Left lung (tissue), 10 donors: ENCODE data around the gene GRIK1. TPM values are rescaled to one million over a fixed set of nuclear protein-coding genes. Genes with fewer than 3 reads are reported as not detected.

ENCODE experiments used
- ATAC-seq: fragments of 200-7000 bp; cut with Tn5 transposase; one replicate; pipeline ENCODE4 v1.9.1; 2020; ENCODE audit warnings: moderate library complexity
- DNase-seq, 4 donors: peaks; one replicate each; pipeline ENCODE4 v3.0.0-alpha.2; 2013 to 2020
- H3K27ac ChIP-seq, 2 donors: fragments of 200-600 bp; sonication (generic) in 1 of 2; one replicate each; pipeline versions ENCODE4 v1.5.0 to v1.8.0; 2020 to 2021
- H3K27me3 ChIP-seq, 2 donors: fragments of 200-600 bp; sonication (generic) in 1 of 2; one replicate each; pipeline versions ENCODE4 v1.5.0 to v1.8.0; 2020 to 2021
- H3K36me3 ChIP-seq, 2 donors: fragments of 200-600 bp; sonication (generic) in 1 of 2; one replicate each; pipeline versions ENCODE4 v1.5.0 to v1.8.0; 2020 to 2021
- H3K4me1 ChIP-seq, 2 donors: fragments of 200-600 bp; one replicate each; pipeline ENCODE4 v1.8.0; 2021
- H3K4me3 ChIP-seq, 2 donors: fragments of 200-600 bp; sonication (generic) in 1 of 2; one replicate each; pipeline versions ENCODE4 v1.5.0 to v1.8.0; 2020 to 2021; ENCODE audit warnings: mild to moderate bottlenecking in 1 of 2
- H3K9me3 ChIP-seq, 2 donors: fragments of 200-600 bp; sonication (generic) in 1 of 2; one replicate each; pipeline versions ENCODE4 v1.5.0 to v1.8.0; 2020 to 2021
- CTCF ChIP-seq, 2 donors: fragments of 200-600 bp; sonication (generic) in 1 of 2; IDR thresholded peaks; one replicate each; pipeline versions ENCODE4 v1.5.0 to v1.8.0; 2021; ENCODE audit warnings: antibody characterized with exemption in 2 of 2
- intact Hi-C, 2 donors: fragments of 100-400 bp; cut with DNase I; formaldehyde crosslinking; loops; one replicate each; pipeline versions ENCODE4 v1.11.2 to v1.14.2; 2022
- polyA plus RNA-seq, 6 donors: library from polyadenylated mRNA; unstranded; fragments of 120-200 nt; gene quantifications; one replicate each; pipeline ENCODE4 v1.2.1, GENCODE V29; 2013; ENCODE audit not compliant: insufficient read length in 6 of 6
- total RNA-seq, 2 donors: library from RNA; stranded (reverse); fragmentation: NEBNext Ultra II Directional; extraction: Animal tissue kit (Norgen Biotek cat#: 25700); gene quantifications; one replicate each; pipeline ENCODE4 v1.2.1, GENCODE V29; 2021
- donor health status: DM: no; HTN: yes; CAD: no.
- donor health status: DM: no; HTN: no; CAD: no.

The GRIK1 gene
- total and polyA plus RNA-seq, 8 donors: 0.38 to 1.5 (median 0.62) TPM; not detected in 2

DNA sequence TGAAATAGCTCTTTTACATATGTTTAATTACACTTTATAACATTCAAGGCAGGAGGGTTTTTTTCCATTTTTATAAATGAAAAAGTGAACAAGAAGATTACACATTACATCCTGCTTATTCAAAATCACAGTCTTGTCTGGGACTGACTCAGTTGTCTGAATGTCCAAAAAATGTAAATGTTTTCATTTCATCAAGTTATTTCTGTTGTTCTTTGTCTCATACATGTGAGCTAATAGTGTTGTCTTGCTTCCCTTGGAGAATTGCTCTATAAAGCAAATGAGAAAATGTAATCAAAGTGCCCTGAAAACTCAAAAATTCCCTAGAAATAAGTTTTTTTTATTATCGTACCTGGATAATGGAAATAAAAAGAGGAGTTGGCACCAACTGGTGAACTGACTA is 242.9 kb downstream of the GRIK1 start:
- ATAC-seq (no peak), DNase-seq (no peak)
- intact Hi-C loops: no loop called here
- no peaks in the 10 kb centered on the region for H3K27me3 ChIP-seq
- no peaks in the 10 kb centered on the region for H3K36me3 ChIP-seq
- no peak overlapping the region for H3K27ac ChIP-seq
- TF ChIP-seq CTCF (IDR thresholded peaks at IDR 0.05): no peak
- H3K9me3 ChIP-seq: no peaks in the 10 kb centered on the region
- no peaks in the 10 kb centered on the region for H3K4me1 ChIP-seq
- H3K4me3 ChIP-seq: no peak overlapping the region

- no peak overlapping the region for H3K27ac ChIP-seq
- no peaks in the 10 kb centered on the region for H3K4me1 ChIP-seq
- H3K4me3 ChIP-seq: no peak overlapping the region
- no peaks in the 10 kb centered on the region for H3K9me3 ChIP-seq
- H3K36me3 ChIP-seq: no peaks in the 10 kb centered on the region
- intact Hi-C loops: no loop called here
- no peak for TF ChIP-seq CTCF (IDR thresholded peaks at IDR 0.05)
- no peak for DNase-seq
- H3K27me3 ChIP-seq: no peaks in the 10 kb centered on the region
- ATAC-seq: no peak
Observed at GRCh38 chr21:29691616-29692491, 247.9 kb downstream of the GRIK1 start.

DNA sequence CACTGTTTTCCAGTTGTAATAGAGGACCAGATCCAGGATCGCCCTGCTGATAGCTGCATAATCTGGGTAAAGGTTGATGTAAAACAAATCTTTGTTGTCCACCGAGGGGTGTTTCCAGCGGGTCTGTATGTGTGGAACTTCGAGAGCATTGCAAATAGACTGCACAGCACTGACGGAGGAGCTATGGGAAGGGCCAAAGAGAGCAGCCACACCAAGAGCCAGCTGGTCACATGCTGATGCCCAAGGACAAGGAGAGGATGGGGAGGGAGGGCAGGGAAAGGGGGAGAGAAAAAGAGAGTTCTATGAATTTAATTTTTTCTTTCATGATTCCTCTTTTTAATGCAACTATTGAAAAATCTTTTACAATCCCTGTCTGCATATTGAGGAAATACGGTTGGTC is 250.0 kb downstream of the GRIK1 start:
- no peak for ATAC-seq
- no peak for TF ChIP-seq CTCF (IDR thresholded peaks at IDR 0.05)

DNA sequence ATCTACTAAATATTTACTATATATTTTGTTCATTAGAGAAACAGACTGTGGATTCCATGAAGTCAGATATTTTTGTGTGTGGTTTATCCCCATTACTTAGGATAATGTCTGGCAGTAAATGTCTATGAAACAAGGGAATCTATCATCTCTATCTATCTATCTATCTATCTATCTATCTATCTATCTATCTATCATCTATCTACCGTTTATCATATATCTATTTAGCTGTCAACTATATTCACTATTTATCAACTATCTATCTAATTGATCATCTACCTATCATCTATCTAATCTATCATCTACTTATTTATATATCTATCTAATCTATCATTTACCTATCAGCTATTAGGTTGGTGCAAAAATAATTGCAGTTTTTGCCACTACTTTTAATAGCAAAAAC is 255.7 kb downstream of the GRIK1 start:
- TF ChIP-seq CTCF (IDR thresholded peaks at IDR 0.05): no peak
- H3K27me3 ChIP-seq: no peaks in the 10 kb centered on the region

More for the DNA sequence above, 250.0 kb downstream of the GRIK1 start:
- intact Hi-C loops: no loop called here
- no peak overlapping the region for H3K4me3 ChIP-seq
- no peaks in the 10 kb centered on the region for H3K4me1 ChIP-seq
- no peak overlapping the region for H3K27ac ChIP-seq
- DNase-seq: no peak
- H3K27me3 ChIP-seq: no peaks in the 10 kb centered on the region
- no peaks in the 10 kb centered on the region for H3K36me3 ChIP-seq
- H3K9me3 ChIP-seq: no peaks in the 10 kb centered on the region

GRCh38 chr21:29682800-29683199 is 257.0 kb downstream of the GRIK1 start:
- H3K27ac ChIP-seq: no peak overlapping the region
- H3K9me3 ChIP-seq: no peaks in the 10 kb centered on the region
- ATAC-seq: no peak
- TF ChIP-seq CTCF (IDR thresholded peaks at IDR 0.05): no peak
- no peaks in the 10 kb centered on the region for H3K4me1 ChIP-seq
- no peaks in the 10 kb centered on the region for H3K27me3 ChIP-seq
- no peaks in the 10 kb centered on the region for H3K36me3 ChIP-seq
- intact Hi-C loops: no loop called here
- no peak overlapping the region for H3K4me3 ChIP-seq
- no peak for DNase-seq

More for the DNA sequence above, 255.7 kb downstream of the GRIK1 start:
- H3K4me1 ChIP-seq: no peaks in the 10 kb centered on the region
- H3K4me3 ChIP-seq: no peak overlapping the region
- H3K36me3 ChIP-seq: no peaks in the 10 kb centered on the region
- ATAC-seq: no peak
- H3K9me3 ChIP-seq: no peaks in the 10 kb centered on the region
- DNase-seq: no peak
- intact Hi-C loops: no loop called here
- H3K27ac ChIP-seq: no peak overlapping the region
